Duodenal mucosa (tissue), 2 donors: Measurements from ENCODE around the gene OR51F1.
"Not testable (repeated sequence)": the region's sequence is repeated elsewhere in the genome, so short reads cannot be mapped to it uniquely, and the experiment has no call there.

ENCODE experiments used
- H3K27ac ChIP-seq: one replicate; pipeline ENCODE4 v1.7.0; 2013; ENCODE audit warnings: low read depth, low read length
- H3K27me3 ChIP-seq, 2 donors: one replicate each; pipeline ENCODE4 v1.7.0; 2013; ENCODE audit warnings: low read length in 2 of 2, control low read depth in 1 of 2; ENCODE audit not compliant: insufficient read depth in 2 of 2, control insufficient read depth in 1 of 2
- H3K36me3 ChIP-seq, 2 donors: one replicate each; pipeline ENCODE4 v1.7.0; 2013; ENCODE audit warnings: low read length in 2 of 2, control low read depth in 1 of 2; ENCODE audit not compliant: insufficient read depth in 2 of 2, control insufficient read depth in 1 of 2
- H3K4me1 ChIP-seq, 2 donors: one replicate each; pipeline ENCODE4 v1.7.0; 2013; ENCODE audit warnings: low read length in 2 of 2, control low read depth in 1 of 2; ENCODE audit not compliant: insufficient read depth in 2 of 2, control insufficient read depth in 1 of 2
- H3K4me3 ChIP-seq, 2 donors: one replicate each; pipeline ENCODE4 v1.7.0; 2013; ENCODE audit warnings: low read length in 2 of 2, low read depth in 1 of 2
- H3K9ac ChIP-seq, 2 donors: one replicate each; pipeline ENCODE4 v1.7.0; 2013; ENCODE audit warnings: low read length in 2 of 2, low read depth in 1 of 2
- H3K9me3 ChIP-seq, 2 donors: one replicate each; pipeline ENCODE4 v1.7.0; 2013; ENCODE audit warnings: low read length in 2 of 2, control low read depth in 1 of 2; ENCODE audit not compliant: control insufficient read depth in 1 of 2

Gene OR51F1, protein sequence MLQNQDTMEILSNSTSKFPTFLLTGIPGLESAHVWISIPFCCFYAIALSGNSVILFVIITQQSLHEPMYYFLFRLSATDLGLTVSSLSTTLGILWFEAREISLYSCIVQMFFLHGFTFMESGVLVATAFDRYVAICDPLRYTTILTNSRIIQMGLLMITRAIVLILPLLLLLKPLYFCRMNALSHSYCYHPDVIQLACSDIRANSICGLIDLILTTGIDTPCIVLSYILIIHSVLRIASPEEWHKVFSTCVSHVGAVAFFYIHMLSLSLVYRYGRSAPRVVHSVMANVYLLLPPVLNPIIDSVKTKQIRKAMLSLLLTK

GRCh38 chr11:4769838-4770237, at the start of gene OR51F1:
OR51F1 (minus strand) TSS chr11:4769938; CDS start chr11:4769938, 0 bp downstream.
- Histone ChIP-seq H3K9ac (no peak within 1 kb of the TSS), H3K27ac (no peak within 1 kb of the TSS), H3K9me3 (no peaks in the 10 kb centered on the region), H3K4me1 (no peaks in the 10 kb centered on the region), H3K4me3 (no peak within 1 kb of the TSS), H3K36me3 (no peaks in the 10 kb centered on the region), H3K27me3 (no peaks in the 10 kb centered on the region)

GRCh38 chr11:4809246-4809645, 39.5 kb upstream of the OR51F1 start:
- Histone ChIP-seq H3K4me3 (no peak overlapping the region), H3K36me3 (no peaks in the 10 kb centered on the region), H3K9me3 (no peaks in the 10 kb centered on the region), H3K27me3 (no peaks in the 10 kb centered on the region), H3K27ac (no peak overlapping the region), H3K9ac (no peak overlapping the region), H3K4me1 (no peaks in the 10 kb centered on the region)

DNA sequence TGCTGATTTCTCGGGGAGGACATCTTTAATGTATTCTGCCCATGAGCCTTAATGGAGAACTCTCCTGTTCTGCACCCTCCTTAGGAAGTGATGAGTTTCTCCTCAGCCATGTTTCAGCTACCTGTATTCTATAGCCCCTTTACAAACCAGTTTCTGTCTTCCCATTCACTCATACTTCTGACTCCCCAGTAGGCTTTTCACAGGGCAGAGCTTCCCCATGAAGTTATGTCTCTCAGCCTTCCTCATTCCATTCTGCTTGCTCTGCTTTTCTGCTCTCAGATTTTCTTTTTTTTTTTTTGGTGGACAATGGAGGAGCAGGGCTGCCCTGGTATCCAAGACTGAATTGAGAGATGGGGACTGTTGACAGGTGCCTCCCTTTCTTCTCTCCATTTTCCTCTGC, 38.7 kb upstream of the OR51F1 start:
- Histone ChIP-seq H3K27ac (no peak overlapping the region), H3K9me3 (no peaks in the 10 kb centered on the region), H3K27me3 (no peaks in the 10 kb centered on the region), H3K36me3 (no peaks in the 10 kb centered on the region), H3K4me1 (no peaks in the 10 kb centered on the region), H3K9ac (no peak overlapping the region), H3K4me3 (no peak overlapping the region)

DNA sequence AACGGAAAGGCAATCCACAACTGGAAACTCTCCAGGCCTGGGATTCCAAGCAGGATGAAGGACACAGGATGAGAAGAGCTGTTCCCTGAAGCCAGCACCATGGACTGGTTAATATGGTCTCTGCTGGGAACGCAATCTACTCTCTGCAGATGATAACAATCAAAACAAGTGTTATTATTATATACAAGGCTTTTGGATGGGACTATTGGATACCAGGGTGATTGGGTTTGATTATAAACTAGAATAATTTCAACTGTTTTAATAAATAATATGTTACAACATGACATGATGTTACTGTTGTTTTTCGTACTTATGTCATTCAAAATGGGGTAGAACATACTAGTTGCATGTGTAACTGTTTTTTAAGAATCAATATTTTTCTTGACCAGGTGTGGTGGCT, 34.5 kb upstream of the OR51F1 start, which contains the start of gene OR52R1:
Gene OR52R1 (minus strand): TSS at position 101 of the 400 bp plus-strand sequence. CDS start 0 bp downstream, at position 101.
- no peak within 1 kb of the TSS for H3K9ac ChIP-seq
- H3K27me3 ChIP-seq, result no peaks in the 10 kb centered on the region
- no peaks in the 10 kb centered on the region for H3K4me1 ChIP-seq
- H3K27ac ChIP-seq, result no peak within 1 kb of the TSS
- H3K4me3 ChIP-seq, result no peak within 1 kb of the TSS
- H3K36me3 ChIP-seq, result no peaks in the 10 kb centered on the region
- H3K9me3 ChIP-seq, result no peaks in the 10 kb centered on the region

DNA sequence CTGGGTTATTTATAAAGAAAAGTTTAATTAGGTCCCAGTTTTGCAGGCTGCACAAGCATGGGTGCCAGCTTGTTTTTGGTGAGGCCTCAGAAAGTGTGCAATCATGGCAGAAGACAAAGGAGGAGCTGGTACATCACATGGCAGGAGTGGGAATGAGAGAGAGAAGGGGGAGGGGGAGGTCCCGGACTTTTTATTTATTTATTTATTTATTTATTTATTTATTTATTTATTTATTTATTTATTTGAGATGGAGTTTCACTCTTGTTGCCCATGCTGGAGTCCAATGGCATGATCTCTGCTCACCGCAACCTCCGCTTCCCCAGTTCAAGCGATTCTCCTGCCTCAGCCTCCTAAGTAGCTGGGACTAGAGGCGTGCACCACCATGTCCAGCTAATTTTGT, 31.6 kb upstream of the OR51F1 start:
- H3K27me3 ChIP-seq, H3K9me3 ChIP-seq, H3K36me3 ChIP-seq, H3K9ac ChIP-seq, H3K27ac ChIP-seq, H3K4me3 ChIP-seq, H3K4me1 ChIP-seq: not testable (repeated sequence)

- Histone ChIP-seq H3K27ac (no peak overlapping the region), H3K36me3 (no peaks in the 10 kb centered on the region), H3K4me1 (no peaks in the 10 kb centered on the region), H3K27me3 (no peaks in the 10 kb centered on the region), H3K9me3 (no peaks in the 10 kb centered on the region), H3K4me3 (no peak overlapping the region), H3K9ac (no peak overlapping the region)
These were observed 28.9 kb upstream of the OR51F1 start for GRCh38 chr11:4798427-4799183.

- Histone ChIP-seq H3K4me1 (no peaks in the 10 kb centered on the region), H3K9ac (no peak overlapping the region), H3K27me3 (no peaks in the 10 kb centered on the region), H3K9me3 (no peaks in the 10 kb centered on the region), H3K36me3 (no peaks in the 10 kb centered on the region), H3K4me3 (no peak overlapping the region), H3K27ac (no peak overlapping the region)
These were observed 27.5 kb upstream of the OR51F1 start for GRCh38 chr11:4797206-4797605.

- no peak overlapping the region for H3K27ac ChIP-seq
- H3K27me3 ChIP-seq, result no peaks in the 10 kb centered on the region
These were observed 12.7 kb upstream of the OR51F1 start for GRCh38 chr11:4782454-4782853.

DNA sequence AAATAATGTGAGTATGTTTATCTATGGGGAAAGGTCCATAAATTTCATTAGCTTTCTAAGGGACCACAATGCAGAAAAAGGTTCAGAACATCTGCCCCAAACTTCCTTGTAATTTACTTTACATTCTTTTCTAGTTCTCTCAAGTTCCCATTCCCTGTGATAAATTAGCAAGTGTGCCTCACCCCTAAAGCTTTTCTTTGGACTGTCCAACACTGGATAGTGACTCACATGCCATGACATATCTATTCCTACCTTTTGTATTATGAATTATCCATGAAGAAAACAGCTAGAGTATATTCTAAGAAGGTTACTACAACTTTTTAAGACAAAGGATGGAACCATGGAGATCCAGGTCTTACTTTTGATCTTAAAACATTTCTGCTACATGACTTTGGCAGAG, 1.6 kb downstream of the OR51F1 start:
- no peaks in the 10 kb centered on the region for H3K4me1 ChIP-seq
- no peaks in the 10 kb centered on the region for H3K27me3 ChIP-seq
- H3K9me3 ChIP-seq, result no peaks in the 10 kb centered on the region
- no peak overlapping the region for H3K9ac ChIP-seq
- H3K4me3 ChIP-seq, result no peak overlapping the region
- H3K36me3 ChIP-seq, result no peaks in the 10 kb centered on the region
- no peak overlapping the region for H3K27ac ChIP-seq

More at GRCh38 chr11:4782454-4782853, 12.7 kb upstream of the OR51F1 start:
- Histone ChIP-seq H3K4me1 (no peaks in the 10 kb centered on the region), H3K9me3 (no peaks in the 10 kb centered on the region), H3K4me3 (no peak overlapping the region), H3K9ac (no peak overlapping the region), H3K36me3 (no peaks in the 10 kb centered on the region)

DNA sequence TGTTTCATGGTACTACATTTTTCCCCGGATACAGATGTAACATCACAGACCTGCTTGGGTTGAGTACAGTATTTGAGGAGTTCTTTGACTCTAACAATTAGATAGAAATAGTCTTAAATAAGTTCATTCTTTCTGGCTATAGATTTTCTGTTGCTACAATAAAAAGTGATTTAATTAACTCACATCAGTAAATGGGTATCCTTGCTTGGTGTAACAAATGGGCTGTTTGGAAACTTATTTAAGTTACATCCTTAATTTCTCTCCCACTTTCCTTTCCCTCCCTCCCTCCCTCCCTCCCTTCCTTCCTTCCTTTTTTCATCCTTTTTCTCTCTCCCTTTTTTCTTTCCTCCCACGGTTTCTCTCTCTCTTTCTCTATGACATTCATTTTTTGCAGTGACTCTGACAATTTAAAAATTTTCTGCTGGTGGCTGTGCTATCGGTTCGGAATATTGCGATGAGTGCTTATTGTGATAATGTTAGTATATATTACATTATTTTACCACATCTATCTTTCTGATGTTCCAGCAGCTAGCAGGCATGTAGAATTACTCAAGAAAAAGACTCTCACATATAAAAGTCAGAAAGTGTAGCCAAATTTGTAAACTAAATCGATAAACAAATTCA, 3.2 kb downstream of the OR51F1 start:
- no peaks in the 10 kb centered on the region for H3K27me3 ChIP-seq
- no peaks in the 10 kb centered on the region for H3K36me3 ChIP-seq
- H3K9me3 ChIP-seq, result no peaks in the 10 kb centered on the region
- no peak overlapping the region for H3K27ac ChIP-seq
- no peak overlapping the region for H3K4me3 ChIP-seq
- H3K4me1 ChIP-seq, result no peaks in the 10 kb centered on the region
- no peak overlapping the region for H3K9ac ChIP-seq
